Pancreas (tissue), 10 donors: Measurements from ENCODE around the gene FRMD4A. TPM values are rescaled to one million over a fixed set of nuclear protein-coding genes. Genes with fewer than 3 reads are reported as not detected.
A peak's percentile ranks its signal among the peaks of the same experiment; 100 is the strongest.

Experiments
- ATAC-seq, 4 donors: fragments of 200-7000 bp; cut with Tn5 transposase; one replicate each; pipeline versions ENCODE4 v1.8.0 to v1.9.1; 2020; ENCODE audit warnings: mild to moderate bottlenecking in 4 of 4, moderate library complexity in 4 of 4
- DNase-seq, 6 donors: peaks; one replicate each; pipeline ENCODE4 v3.0.0-alpha.2; 2020
- FAIRE-seq: peaks from 2 replicates; lab custom pipeline; 2012; peaks lifted over from hg19 to GRCh38; lab: Jason Lieb, UNC
- H3K27ac ChIP-seq, 4 donors: fragments of 200-600 bp; sonication (generic); 1 replicate in 3 of 4; 2 replicates in 1 of 4; pipeline versions ENCODE4 v1.5.0 to v1.8.0; 2020
- H3K27me3 ChIP-seq, 4 donors: fragments of 200-600 bp; one replicate each; pipeline ENCODE4 v1.8.0; 2021
- H3K36me3 ChIP-seq, 3 donors: fragments of 200-600 bp; sonication (generic) in 1 of 3; one replicate each; pipeline versions ENCODE4 v1.5.0 to v1.8.0; 2020 to 2021
- H3K4me1 ChIP-seq, 3 donors: fragments of 200-600 bp; one replicate each; pipeline ENCODE4 v1.8.0; 2021
- H3K4me3 ChIP-seq, 4 donors: fragments of 200-600 bp; sonication (generic) in 2 of 4; one replicate each; pipeline versions ENCODE4 v1.5.0 to v1.8.0; 2020 to 2021
- H3K9me3 ChIP-seq, 4 donors: fragments of 200-600 bp; one replicate each; pipeline ENCODE4 v1.8.0; 2021
- CTCF ChIP-seq, 4 donors: fragments of 200-600 bp; sonication (generic) in 3 of 4; IDR thresholded peaks; one replicate each; pipeline versions ENCODE4 v1.5.0 to v1.8.0; 2021; ENCODE audit warnings: antibody characterized with exemption in 4 of 4
- WGBS, 2 donors: extraction: QIAGEN DNeasy Blood & Tissue Kit; methylation state at CpG; one replicate each; pipeline ENCODE4 v1.1.7; 2013; 5-methylcytosine and 5-hydroxymethylcytosine counted together
- intact Hi-C, 3 donors: fragments of 100-400 bp; cut with DNase I; formaldehyde crosslinking; loops; one replicate each; pipeline versions ENCODE4 v1.11.1 to v1.14.2; 2022
- polyA plus RNA-seq, 2 donors: library from polyadenylated mRNA; stranded (reverse); fragments of 200-250 nt; gene quantifications; one replicate each; pipeline ENCODE4 v1.2.3, GENCODE V29; 2013
- total RNA-seq, 6 donors: library from RNA; stranded (reverse); fragmentation: NEBNext Ultra II Directional in 4 of 6; extraction: Animal tissue kit (Norgen Biotek cat#: 25700) in 4 of 6; gene quantifications; one replicate each; pipeline versions ENCODE4 v1.2.1 to v1.2.4, GENCODE V29; 2021 to 2023
- donor health status: healthy with polysubstance abuse.
- donor health status: DM: no; HTN: no; CAD: no; lungs with moderate emphysema.
- donor health status: DM: no; HTN: no; CAD: no.
- donor health status: control.
- donor health status: control.
- donor health status: Bipolar disorder and iron deficiency.
- donor health status: DM: yes; HTN: yes; CAD: no.
- donor health status: DM: no; HTN: no; CAD: no.
- donor health status: DM: no; HTN: no; CAD: no.
- donor health status: DM: yes; HTN: yes; CAD: no.

Gene FRMD4A
- total and polyA plus RNA-seq, 8 donors, result 13.5 to 27.5 (median 18.7) TPM

- no peak overlapping the region for H3K4me3 ChIP-seq
- FAIRE-seq, result no peak
- 17 to 21% methylated on average over 7 of the region's 7 CpGs for WGBS, 2 donors
- intact Hi-C loops, result no loop called here
- DNase-seq, result peak in 3 of 6 donors; percentile 27 to 59 (median 36)
- H3K27me3 ChIP-seq, result no peaks in the 10 kb centered on the region
- TF ChIP-seq CTCF (IDR thresholded peaks at IDR 0.05), result no peak
- H3K27ac ChIP-seq, result no peak overlapping the region
- peak; percentile 81 to 93 (median 91) for ATAC-seq
- H3K36me3 ChIP-seq, result no peaks in the 10 kb centered on the region
- H3K4me1 ChIP-seq, result peaks cover 0 to 15% (median 0%) of the 10 kb centered on the region in 3 donors
- no peaks in the 10 kb centered on the region for H3K9me3 ChIP-seq
Observed at GRCh38 chr10:14259696-14260566, 70.8 kb downstream of the FRMD4A start.

DNA sequence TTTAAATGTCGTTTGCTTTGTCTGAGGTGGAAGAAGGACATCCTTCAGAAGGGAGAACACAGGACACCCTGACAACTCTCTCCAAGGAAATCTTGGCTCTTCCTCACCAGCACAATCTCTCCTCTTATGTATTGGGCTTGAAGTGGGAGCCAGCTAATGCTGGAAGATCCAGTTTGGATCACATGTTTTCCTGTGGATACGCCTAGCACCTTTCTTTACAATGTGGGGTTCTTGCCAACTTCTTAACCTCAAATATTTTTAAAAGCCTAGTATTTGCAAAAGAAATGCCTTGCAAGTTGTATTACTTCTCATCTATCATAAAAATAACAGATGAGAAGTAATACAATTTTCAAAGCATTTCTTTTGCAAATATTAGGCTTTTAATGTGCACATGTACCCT lies 76.4 kb downstream of the FRMD4A start:
- 63 to 68% methylated on average over 2 of the region's 2 CpGs for WGBS, 2 donors
- FAIRE-seq, result no peak
- H3K4me3 ChIP-seq, result no peak overlapping the region
- TF ChIP-seq CTCF (IDR thresholded peaks at IDR 0.05), result no peak
- ATAC-seq, result no peak
- H3K9me3 ChIP-seq, result no peaks in the 10 kb centered on the region
- intact Hi-C loops, result no loop called here
- no peaks in the 10 kb centered on the region for H3K36me3 ChIP-seq
- no peak overlapping the region for H3K27ac ChIP-seq
- H3K27me3 ChIP-seq, result no peaks in the 10 kb centered on the region
- DNase-seq, result no peak
- peaks cover 0 to 1% (median 0%) of the 10 kb centered on the region in 3 donors for H3K4me1 ChIP-seq

GRCh38 chr10:14253711-14254110 lies 77.0 kb downstream of the FRMD4A start:
- no peaks in the 10 kb centered on the region for H3K4me1 ChIP-seq
- no peak for TF ChIP-seq CTCF (IDR thresholded peaks at IDR 0.05)
- DNase-seq, result no peak
- no peak for FAIRE-seq
- no peak overlapping the region for H3K4me3 ChIP-seq
- H3K9me3 ChIP-seq, result no peaks in the 10 kb centered on the region
- intact Hi-C loops, result no loop called here
- H3K36me3 ChIP-seq, result no peaks in the 10 kb centered on the region
- 90 to 96% methylated on average over 5 of the region's 5 CpGs for WGBS, 2 donors
- ATAC-seq, result no peak
- no peak overlapping the region for H3K27ac ChIP-seq
- no peaks in the 10 kb centered on the region for H3K27me3 ChIP-seq

DNA sequence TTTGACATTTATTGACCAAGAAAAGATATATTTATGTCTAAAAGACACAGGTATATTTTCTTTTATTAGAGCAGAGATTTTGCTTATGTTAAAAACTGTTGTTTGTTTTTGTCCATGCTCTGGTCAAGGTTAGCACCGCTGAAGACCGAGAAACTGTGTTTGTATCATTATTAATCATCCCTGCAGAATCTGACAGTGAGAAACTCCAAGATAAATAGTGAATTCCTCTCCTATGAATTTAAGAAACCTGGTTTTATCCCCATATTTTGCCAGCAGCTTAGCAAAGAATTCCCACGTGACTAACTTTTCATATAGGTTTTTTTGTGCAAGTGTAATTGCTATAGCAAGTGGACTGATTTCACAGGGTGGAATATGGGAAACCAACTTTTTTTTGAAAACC lies 77.6 kb downstream of the FRMD4A start:
- 28 to 44% methylated on average over 3 of the region's 3 CpGs for WGBS, 2 donors
- intact Hi-C loops, result no loop called here
- H3K27ac ChIP-seq, result no peak overlapping the region
- TF ChIP-seq CTCF (IDR thresholded peaks at IDR 0.05), result no peak
- no peaks in the 10 kb centered on the region for H3K4me1 ChIP-seq
- no peaks in the 10 kb centered on the region for H3K27me3 ChIP-seq
- no peak overlapping the region for H3K4me3 ChIP-seq
- FAIRE-seq (no peak), ATAC-seq (no peak), DNase-seq (no peak)
- no peaks in the 10 kb centered on the region for H3K9me3 ChIP-seq
- no peaks in the 10 kb centered on the region for H3K36me3 ChIP-seq

DNA sequence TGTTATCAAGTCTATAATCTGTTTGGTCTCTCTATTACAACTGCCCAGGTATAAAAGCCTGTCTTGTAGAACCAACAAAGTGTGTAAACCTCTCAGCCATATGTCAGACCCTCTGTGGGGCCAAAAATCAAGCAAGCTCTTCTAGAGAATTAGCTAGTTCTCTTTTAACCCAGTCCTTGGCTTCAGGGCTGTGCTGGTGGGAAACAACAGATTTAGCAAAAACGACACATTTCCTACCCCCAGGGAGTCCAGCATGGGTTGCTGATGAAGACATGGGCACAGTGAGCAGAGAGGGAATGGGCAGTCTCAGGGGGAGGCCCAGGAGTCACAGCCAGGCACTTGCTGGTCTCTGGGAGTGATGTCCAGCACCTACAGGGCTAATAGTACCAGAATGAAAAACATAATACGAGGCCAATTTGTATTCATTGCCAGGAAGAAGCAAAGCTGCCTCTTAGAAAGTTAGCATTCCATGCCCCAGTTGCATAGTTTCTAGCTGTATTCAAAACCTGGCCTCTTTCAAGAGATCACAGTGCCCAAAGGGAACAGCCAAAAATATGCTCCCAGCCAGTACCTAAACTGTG lies 80.1 kb downstream of the FRMD4A start:
- Histone ChIP-seq H3K36me3 (no peaks in the 10 kb centered on the region), H3K27me3 (no peaks in the 10 kb centered on the region), H3K4me3 (no peak overlapping the region), H3K9me3 (no peaks in the 10 kb centered on the region), H3K27ac (no peak overlapping the region), H3K4me1 (no peaks in the 10 kb centered on the region)
- no peak for DNase-seq
- intact Hi-C loops, result no loop called here
- FAIRE-seq, result no peak
- no peak for ATAC-seq
- no peak for TF ChIP-seq CTCF (IDR thresholded peaks at IDR 0.05)
- WGBS, 2 donors, result 93 to 95% methylated on average over 2 of the region's 2 CpGs
